ENCODE data around the gene POC1B. TPM values are rescaled to one million over a fixed set of nuclear protein-coding genes. Genes with fewer than 3 reads are reported as not detected.

The POC1B gene
- total RNA-seq, 1 experiment from 2014 or later, result 30.8 TPM

DNA sequence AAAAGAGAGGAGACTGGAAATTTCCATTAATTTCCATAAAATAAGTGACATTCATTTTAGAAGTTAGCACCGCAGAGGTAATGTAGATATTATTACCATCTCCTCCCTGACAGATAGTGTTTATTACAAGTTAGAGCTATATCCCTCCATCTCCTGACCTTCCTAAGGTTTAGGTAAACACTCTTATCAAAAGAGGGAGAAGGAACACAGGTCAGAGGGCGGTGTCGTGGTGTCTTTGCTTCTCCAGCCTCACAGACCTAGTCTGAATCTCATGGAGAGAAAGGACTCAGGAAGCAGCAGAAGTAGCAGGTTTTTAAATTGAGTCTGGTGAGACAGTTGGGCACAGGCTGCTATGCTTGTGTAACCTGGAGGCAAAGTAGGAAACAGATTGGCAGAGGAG is 11.5 kb upstream of the POC1B start:
- no peak for DNase-seq (ENCODE audit: low spot score)
- no peaks in the 10 kb centered on the region for H3K36me3 ChIP-seq (ENCODE audit: insufficient read depth, low read length, poor library complexity, severe bottlenecking)
- H3K4me3 ChIP-seq (ENCODE audit: low read depth, low read length, poor library complexity, severe bottlenecking), result no peak overlapping the region
- H3K27me3 ChIP-seq (replicated peaks; ENCODE audit: insufficient read depth, low read depth, low read length, poor library complexity), result no peaks in the 10 kb centered on the region
- H3K27ac ChIP-seq (ENCODE audit: low read depth, low read length, poor library complexity, severe bottlenecking), result no peak overlapping the region
- H3K4me1 ChIP-seq (ENCODE audit: insufficient read depth, low read length, poor library complexity, severe bottlenecking), result no peaks in the 10 kb centered on the region
- H3K9me3 ChIP-seq (ENCODE audit: low read depth, low read length, poor library complexity, severe bottlenecking), result no peaks in the 10 kb centered on the region
- intact Hi-C loops (cut with micrococcal nuclease; ENCODE audit: unreplicated experiment), result no loop called here
- TF ChIP-seq EZH2 (IDR thresholded peaks at IDR 0.05; ENCODE audit: borderline replicate concordance, low read depth, low read length, poor library complexity, severe bottlenecking), result no peak
- TF ChIP-seq, protein P1, sequence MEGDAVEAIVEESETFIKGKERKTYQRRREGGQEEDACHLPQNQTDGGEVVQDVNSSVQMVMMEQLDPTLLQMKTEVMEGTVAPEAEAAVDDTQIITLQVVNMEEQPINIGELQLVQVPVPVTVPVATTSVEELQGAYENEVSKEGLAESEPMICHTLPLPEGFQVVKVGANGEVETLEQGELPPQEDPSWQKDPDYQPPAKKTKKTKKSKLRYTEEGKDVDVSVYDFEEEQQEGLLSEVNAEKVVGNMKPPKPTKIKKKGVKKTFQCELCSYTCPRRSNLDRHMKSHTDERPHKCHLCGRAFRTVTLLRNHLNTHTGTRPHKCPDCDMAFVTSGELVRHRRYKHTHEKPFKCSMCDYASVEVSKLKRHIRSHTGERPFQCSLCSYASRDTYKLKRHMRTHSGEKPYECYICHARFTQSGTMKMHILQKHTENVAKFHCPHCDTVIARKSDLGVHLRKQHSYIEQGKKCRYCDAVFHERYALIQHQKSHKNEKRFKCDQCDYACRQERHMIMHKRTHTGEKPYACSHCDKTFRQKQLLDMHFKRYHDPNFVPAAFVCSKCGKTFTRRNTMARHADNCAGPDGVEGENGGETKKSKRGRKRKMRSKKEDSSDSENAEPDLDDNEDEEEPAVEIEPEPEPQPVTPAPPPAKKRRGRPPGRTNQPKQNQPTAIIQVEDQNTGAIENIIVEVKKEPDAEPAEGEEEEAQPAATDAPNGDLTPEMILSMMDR (conservative IDR thresholded peaks at IDR 0.05; ENCODE audit: low read depth, low read length), result no peak
- ChIA-PET POLR2A (ENCODE audit: low non-redundant PET) (no interaction called here), CTCF (no interaction called here)
- no TSS peak for BruUV-seq (replicated peaks)

- POLR2A ChIA-PET (ENCODE audit: low non-redundant PET), result no interaction called here
- peak; percentile 76 for DNase-seq (ENCODE audit: low spot score)
- H3K4me1 ChIP-seq (ENCODE audit: insufficient read depth, low read length, poor library complexity, severe bottlenecking), result peaks cover 13% of the 10 kb centered on the region
- intact Hi-C loops (cut with micrococcal nuclease; ENCODE audit: unreplicated experiment), result loop anchor here (1.0 to 10.0 kb wide), 4 partner anchors 255 to 1387 kb away; partner anchors contain the start of genes CEP290 and TMTC3
- no peak overlapping the region for H3K27ac ChIP-seq (ENCODE audit: low read depth, low read length, poor library complexity, severe bottlenecking)
- H3K4me3 ChIP-seq (ENCODE audit: low read depth, low read length, poor library complexity, severe bottlenecking), result no peak overlapping the region
- H3K9me3 ChIP-seq (ENCODE audit: low read depth, low read length, poor library complexity, severe bottlenecking), result no peaks in the 10 kb centered on the region
- CTCF ChIA-PET, result no interaction called here
- no peaks in the 10 kb centered on the region for H3K27me3 ChIP-seq (replicated peaks; ENCODE audit: insufficient read depth, low read depth, low read length, poor library complexity)
- TF ChIP-seq, protein P1 (conservative IDR thresholded peaks at IDR 0.05; ENCODE audit: low read depth, low read length), result peak; percentile 81
- no peak for TF ChIP-seq EZH2 (IDR thresholded peaks at IDR 0.05; ENCODE audit: borderline replicate concordance, low read depth, low read length, poor library complexity, severe bottlenecking)
- no peaks in the 10 kb centered on the region for H3K36me3 ChIP-seq (ENCODE audit: insufficient read depth, low read length, poor library complexity, severe bottlenecking)
- no TSS peak for BruUV-seq (replicated peaks)
These were observed 3.9 kb upstream of the POC1B start for GRCh38 chr12:89529738-89530137.

GRCh38 chr12:89528434-89528833 is 2.6 kb upstream of the POC1B start:
- intact Hi-C loops (cut with micrococcal nuclease; ENCODE audit: unreplicated experiment), result loop anchor here (5.0 to 10.0 kb wide), 3 partner anchors 254 to 1386 kb away; partner anchors contain the start of genes CEP290 and TMTC3
- H3K4me3 ChIP-seq (ENCODE audit: low read depth, low read length, poor library complexity, severe bottlenecking), result no peak overlapping the region
- TF ChIP-seq, protein P1 (conservative IDR thresholded peaks at IDR 0.05; ENCODE audit: low read depth, low read length), result no peak
- no peak for TF ChIP-seq EZH2 (IDR thresholded peaks at IDR 0.05; ENCODE audit: borderline replicate concordance, low read depth, low read length, poor library complexity, severe bottlenecking)
- no peak for DNase-seq (ENCODE audit: low spot score)
- POLR2A ChIA-PET (ENCODE audit: low non-redundant PET), result no interaction called here
- CTCF ChIA-PET, result no interaction called here
- H3K4me1 ChIP-seq (ENCODE audit: insufficient read depth, low read length, poor library complexity, severe bottlenecking), result peaks cover 13% of the 10 kb centered on the region
- H3K27me3 ChIP-seq (replicated peaks; ENCODE audit: insufficient read depth, low read depth, low read length, poor library complexity), result no peaks in the 10 kb centered on the region
- H3K36me3 ChIP-seq (ENCODE audit: insufficient read depth, low read length, poor library complexity, severe bottlenecking), result peaks cover 4% of the 10 kb centered on the region
- peak overlapping the region; percentile 4 for H3K27ac ChIP-seq (ENCODE audit: low read depth, low read length, poor library complexity, severe bottlenecking)
- no peaks in the 10 kb centered on the region for H3K9me3 ChIP-seq (ENCODE audit: low read depth, low read length, poor library complexity, severe bottlenecking)
- BruUV-seq (replicated peaks), result no TSS peak

Measured in A673 (cell line).